K562 (cell line): Measurements from ENCODE around the gene HEMGN. TPM values are rescaled to one million over a fixed set of nuclear protein-coding genes. Genes with fewer than 3 reads are reported as not detected.

Experiments used
- CEBPZ ChIP-seq: fragments of 150-350 bp; IDR thresholded peaks from 2 replicates; pipeline ENCODE4 v1.6.1; 2014; ENCODE audit warnings: low read depth, mild to moderate bottlenecking, low read length, borderline replicate concordance
- CTBP1 ChIP-seq: fragments of 450-650 bp; IDR thresholded peaks from 2 replicates; pipeline ENCODE4 v1.6.1; 2016; ENCODE audit warnings: borderline replicate concordance
- DNMT1 ChIP-seq: fragments of 450-650 bp; IDR thresholded peaks from 2 replicates; pipeline ENCODE4 v1.6.1; 2016; ENCODE audit warnings: antibody characterized with exemption, mild to moderate bottlenecking
- KDM2B ChIP-seq: fragments of 250-450 bp; sonication (Bioruptor Pico); IDR thresholded peaks from 2 replicates; pipeline ENCODE4 v1.8.0; 2021; ENCODE audit warnings: mild to moderate bottlenecking, moderate library complexity
- NFE2 ChIP-seq: IDR thresholded peaks from 2 replicates; pipeline ENCODE4 v1.6.1; 2014; ENCODE audit warnings: antibody characterized with exemption, low read depth
- NFE2L1 ChIP-seq: fragments of 450-650 bp; IDR thresholded peaks from 2 replicates; pipeline ENCODE4 v1.6.1; 2016; ENCODE audit warnings: missing genetic modification characterization, low read depth, mild to moderate bottlenecking, missing compliant biosample characterization, moderate library complexity, borderline replicate concordance
- PHF8 ChIP-seq: fragments of 200-600 bp; sonication (generic); IDR thresholded peaks from 2 replicates; pipeline ENCODE4 v1.6.1; 2012; ENCODE audit warnings: mixed run types, mild to moderate bottlenecking, inconsistent platforms, low read length, moderate library complexity, borderline replicate concordance
- PRDM10 ChIP-seq: fragments of 450-650 bp; IDR thresholded peaks from 2 replicates; pipeline ENCODE4 v1.6.1; 2018; ENCODE audit not compliant: partially characterized antibody
- RBM39 ChIP-seq: fragments of 200-400 bp; formaldehyde crosslinking; optimal IDR thresholded peaks from 2 replicates; pipeline ENCODE3; 2018; ENCODE audit warnings: low read depth, low read length
- TRIM25 ChIP-seq: fragments of 450-650 bp; IDR thresholded peaks from 2 replicates; pipeline ENCODE4 v1.7.0; 2016; ENCODE audit warnings: borderline replicate concordance
- USF1 ChIP-seq: sonication (generic); formaldehyde crosslinking; IDR thresholded peaks from 2 replicates; pipeline ENCODE4 v1.9.0; 2022; ENCODE audit warnings: mild to moderate bottlenecking, missing genetic modification reagents
- ZNF395 ChIP-seq: fragments of 200-800 bp; sonication (Bioruptor generic); IDR thresholded peaks from 2 replicates; pipeline ENCODE4 v1.6.1; 2017; ENCODE audit warnings: missing genetic modification characterization, missing compliant biosample characterization
- ZNF589 ChIP-seq: fragments of 200-800 bp; sonication (Bioruptor generic); IDR thresholded peaks from 2 replicates; pipeline ENCODE4 v1.6.1; 2016; ENCODE audit warnings: low read depth, missing genetic modification characterization, missing compliant biosample characterization
- polyA plus RNA-seq, 8 experiments: library from polyadenylated mRNA; depleted of rRNA in 4 of 8; stranded (reverse) in 5 of 8; unstranded in 3 of 8; fragments of >200 nt; fragmentation: Nextera tagmentation in 2 of 8; fragmentation: Illumina TruSeq in 1 of 8; extraction: Ambion mirVana in 2 of 8; extraction: Trizol in 1 of 8; gene quantifications; 2 replicates each; pipeline versions ENCODE4 v1.2.1 to v1.2.3, GENCODE V29; 2011 to 2014; ENCODE audit warnings: inconsistent platforms in 1 of 8, missing spikeins in 1 of 8
- total RNA-seq, 7 experiments: library from RNA; depleted of rRNA in 6 of 7; stranded (reverse); fragments of >200 nt in 6 of 7; fragmentation: Illumina TruSeq in 2 of 7; extraction: Trizol in 2 of 7; gene quantifications; 2 replicates each; pipeline versions ENCODE4 v1.2.1 to v1.2.3, GENCODE V29; 2011 to 2021; ENCODE audit warnings: low replicate concordance in 1 of 7
- TF ChIP-seq, protein P1 (sequence below): fragments of 250-450 bp; sonication (Bioruptor Pico); IDR thresholded peaks from 2 replicates; pipeline ENCODE4 v1.4.0; 2020; ENCODE audit warnings: mild to moderate bottlenecking

Gene HEMGN
- total and polyA plus RNA-seq, 9 of the 15 experiments (the other 6 are each of a cell fraction or from before 2014, with no cell fraction given): 56.3 to 258 (median 137) TPM

GRCh38 chr9:97938081-97938644, at the start of gene HEMGN (continued):
- TF ChIP-seq TRIM25 (no peak), PHF8 (no peak), NFE2 (peak; percentile 73), CTBP1 (peak; percentile 94), ZNF589 (CRISPR knock-in tag) (peak; percentile 68; the same call in 1 of the 2 replicates), RBM39 (no peak), KDM2B (CRISPR knock-in tag) (no peak), ZNF395 (CRISPR knock-in tag) (peak; percentile 92), NFE2L1 (tag) (no peak), DNMT1 (no peak), USF1 (CRISPR knock-in tag) (no peak), CEBPZ (no peak), PRDM10 (no peak)
- TF ChIP-seq, protein P1, sequence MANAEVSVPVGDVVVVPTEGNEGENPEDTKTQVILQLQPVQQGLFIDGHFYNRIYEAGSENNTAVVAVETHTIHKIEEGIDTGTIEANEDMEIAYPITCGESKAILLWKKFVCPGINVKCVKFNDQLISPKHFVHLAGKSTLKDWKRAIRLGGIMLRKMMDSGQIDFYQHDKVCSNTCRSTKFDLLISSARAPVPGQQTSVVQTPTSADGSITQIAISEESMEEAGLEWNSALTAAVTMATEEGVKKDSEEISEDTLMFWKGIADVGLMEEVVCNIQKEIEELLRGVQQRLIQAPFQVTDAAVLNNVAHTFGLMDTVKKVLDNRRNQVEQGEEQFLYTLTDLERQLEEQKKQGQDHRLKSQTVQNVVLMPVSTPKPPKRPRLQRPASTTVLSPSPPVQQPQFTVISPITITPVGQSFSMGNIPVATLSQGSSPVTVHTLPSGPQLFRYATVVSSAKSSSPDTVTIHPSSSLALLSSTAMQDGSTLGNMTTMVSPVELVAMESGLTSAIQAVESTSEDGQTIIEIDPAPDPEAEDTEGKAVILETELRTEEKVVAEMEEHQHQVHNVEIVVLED (CRISPR knock-in tag): no peak
